Fibroblast of peridontal ligament (primary cell): Measurements from ENCODE around the gene NFYC.
"Not testable (repeated sequence)": the region's sequence is repeated elsewhere in the genome, so short reads cannot be mapped to it uniquely, and the experiment has no call there.

Experiments
- DNase-seq: peaks from one replicate; pipeline ENCODE4 v3.0.0-alpha.2; 2010; ENCODE audit errors: extremely low read depth

The NFYC gene

GRCh38 chr1:40706626-40707025, 15.1 kb downstream of the NFYC start:
- DNase-seq = no peak

- DNase-seq = peak; percentile 96
Measured at GRCh38 chr1:40708750-40709099, 17.2 kb downstream of the NFYC start.

GRCh38 chr1:40709100-40709801, 17.7 kb downstream of the NFYC start:
- DNase-seq = peak; percentile 98

GRCh38 chr1:40709802-40710278, 18.3 kb downstream of the NFYC start:
- DNase-seq = no peak

GRCh38 chr1:40710581-40711315, 19.2 kb downstream of the NFYC start:
- DNase-seq = no peak

GRCh38 chr1:40711465-40712404, 20.2 kb downstream of the NFYC start:
- peak; percentile 38 for DNase-seq

GRCh38 chr1:40712405-40712944, 21.0 kb downstream of the NFYC start:
- no peak for DNase-seq

- DNase-seq = no peak
Measured at GRCh38 chr1:40712997-40713396, 21.5 kb downstream of the NFYC start.

GRCh38 chr1:40715491-40716059, 24.1 kb downstream of the NFYC start:
- no peak for DNase-seq

GRCh38 chr1:40717065-40717464, 25.6 kb downstream of the NFYC start:
- no peak for DNase-seq

- DNase-seq = no peak
Measured at GRCh38 chr1:40717955-40718354, 26.5 kb downstream of the NFYC start.

- DNase-seq = no peak
Measured at GRCh38 chr1:40720493-40720892, 29.0 kb downstream of the NFYC start.

GRCh38 chr1:40722622-40723021, 31.1 kb downstream of the NFYC start:
- DNase-seq = no peak

- no peak for DNase-seq
Measured at GRCh38 chr1:40723196-40723955, 31.9 kb downstream of the NFYC start.

- DNase-seq = not testable (repeated sequence)
Measured at GRCh38 chr1:40727662-40728061, 36.2 kb downstream of the NFYC start.

GRCh38 chr1:40729316-40729862, 37.9 kb downstream of the NFYC start:
- DNase-seq = not testable (repeated sequence)

- peak; percentile 23 for DNase-seq
Measured at GRCh38 chr1:40732756-40733301, 41.3 kb downstream of the NFYC start.

- DNase-seq = no peak
Measured at GRCh38 chr1:40734882-40735628, 43.6 kb downstream of the NFYC start.

GRCh38 chr1:40736085-40736531, 44.6 kb downstream of the NFYC start:
- DNase-seq = peak; percentile 82
